DMS153 treated with DMSO at 0.1 percent for 48 hours (cell line): ENCODE results near the gene C1orf115.
"Not testable (repeated sequence)": the region's sequence is repeated elsewhere in the genome, so short reads cannot be mapped to it uniquely, and the experiment has no call there.

Experiments
- DNase-seq: peaks from one replicate; lab custom pipeline; 2025; ENCODE audit not compliant: unreplicated experiment; lab: John Stamatoyannopoulos, UW

Gene C1orf115

GRCh38 chr1:220692436-220693228 lies 2.5 kb downstream of the C1orf115 start:
- DNase-seq: no peak

- DNase-seq: no peak
These were observed 4.8 kb downstream of the C1orf115 start for GRCh38 chr1:220694866-220695382.

- DNase-seq: no peak
These were observed 5.3 kb downstream of the C1orf115 start for GRCh38 chr1:220695426-220695825.

GRCh38 chr1:220696226-220696862 lies 6.2 kb downstream of the C1orf115 start:
- no peak for DNase-seq

- DNase-seq: no peak
These were observed 6.7 kb downstream of the C1orf115 start for GRCh38 chr1:220696863-220697231.

- no peak for DNase-seq
These were observed 7.2 kb downstream of the C1orf115 start for GRCh38 chr1:220697326-220697725.

- DNase-seq: no peak
These were observed 8.4 kb downstream of the C1orf115 start for GRCh38 chr1:220698607-220699016.

- DNase-seq: no peak
These were observed 8.9 kb downstream of the C1orf115 start for GRCh38 chr1:220699044-220699443.

- DNase-seq: no peak
These were observed 10.5 kb downstream of the C1orf115 start for GRCh38 chr1:220700556-220701179.

- no peak for DNase-seq
These were observed 11.8 kb downstream of the C1orf115 start for GRCh38 chr1:220701974-220702373.

GRCh38 chr1:220702733-220703270 lies 12.6 kb downstream of the C1orf115 start:
- DNase-seq: no peak

GRCh38 chr1:220703305-220703704 lies 13.1 kb downstream of the C1orf115 start:
- no peak for DNase-seq

- no peak for DNase-seq
These were observed 15.6 kb downstream of the C1orf115 start for GRCh38 chr1:220705782-220706181.

GRCh38 chr1:220706480-220706879 lies 16.3 kb downstream of the C1orf115 start:
- DNase-seq: no peak

GRCh38 chr1:220707160-220707559 lies 17.0 kb downstream of the C1orf115 start:
- DNase-seq: no peak

- DNase-seq: no peak
These were observed 18.1 kb downstream of the C1orf115 start for GRCh38 chr1:220708244-220708643.

GRCh38 chr1:220708936-220709801 lies 19.0 kb downstream of the C1orf115 start:
- DNase-seq: no peak

GRCh38 chr1:220710333-220710732 lies 20.2 kb downstream of the C1orf115 start:
- DNase-seq: no peak

GRCh38 chr1:220711056-220711809 lies 21.1 kb downstream of the C1orf115 start:
- no peak for DNase-seq

- DNase-seq: not testable (repeated sequence)
These were observed 25.8 kb downstream of the C1orf115 start for GRCh38 chr1:220715986-220716385.
